Inflammatory macrophage treated with lipopolysaccharide for 1 hour (primary cell): Measurements from ENCODE around the gene SH3BP2.

Experiments used
- DNase-seq, 2 donors: peaks; one replicate each; pipeline ENCODE4 v3.0.0-alpha.2; 2020 to 2022

Gene SH3BP2, protein sequence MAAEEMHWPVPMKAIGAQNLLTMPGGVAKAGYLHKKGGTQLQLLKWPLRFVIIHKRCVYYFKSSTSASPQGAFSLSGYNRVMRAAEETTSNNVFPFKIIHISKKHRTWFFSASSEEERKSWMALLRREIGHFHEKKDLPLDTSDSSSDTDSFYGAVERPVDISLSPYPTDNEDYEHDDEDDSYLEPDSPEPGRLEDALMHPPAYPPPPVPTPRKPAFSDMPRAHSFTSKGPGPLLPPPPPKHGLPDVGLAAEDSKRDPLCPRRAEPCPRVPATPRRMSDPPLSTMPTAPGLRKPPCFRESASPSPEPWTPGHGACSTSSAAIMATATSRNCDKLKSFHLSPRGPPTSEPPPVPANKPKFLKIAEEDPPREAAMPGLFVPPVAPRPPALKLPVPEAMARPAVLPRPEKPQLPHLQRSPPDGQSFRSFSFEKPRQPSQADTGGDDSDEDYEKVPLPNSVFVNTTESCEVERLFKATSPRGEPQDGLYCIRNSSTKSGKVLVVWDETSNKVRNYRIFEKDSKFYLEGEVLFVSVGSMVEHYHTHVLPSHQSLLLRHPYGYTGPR

GRCh38 chr4:2792711-2793585 is at the start of gene SH3BP2:
Gene SH3BP2, plus strand, starts transcription at chr4:2793085. Its CDS starts 27,533 bp downstream, at chr4:2820618.
- DNase-seq: peak; percentile 68 to 72

- no peak for DNase-seq
These were observed 49.1 kb upstream of the SH3BP2 start for GRCh38 chr4:2743518-2744445.

DNA sequence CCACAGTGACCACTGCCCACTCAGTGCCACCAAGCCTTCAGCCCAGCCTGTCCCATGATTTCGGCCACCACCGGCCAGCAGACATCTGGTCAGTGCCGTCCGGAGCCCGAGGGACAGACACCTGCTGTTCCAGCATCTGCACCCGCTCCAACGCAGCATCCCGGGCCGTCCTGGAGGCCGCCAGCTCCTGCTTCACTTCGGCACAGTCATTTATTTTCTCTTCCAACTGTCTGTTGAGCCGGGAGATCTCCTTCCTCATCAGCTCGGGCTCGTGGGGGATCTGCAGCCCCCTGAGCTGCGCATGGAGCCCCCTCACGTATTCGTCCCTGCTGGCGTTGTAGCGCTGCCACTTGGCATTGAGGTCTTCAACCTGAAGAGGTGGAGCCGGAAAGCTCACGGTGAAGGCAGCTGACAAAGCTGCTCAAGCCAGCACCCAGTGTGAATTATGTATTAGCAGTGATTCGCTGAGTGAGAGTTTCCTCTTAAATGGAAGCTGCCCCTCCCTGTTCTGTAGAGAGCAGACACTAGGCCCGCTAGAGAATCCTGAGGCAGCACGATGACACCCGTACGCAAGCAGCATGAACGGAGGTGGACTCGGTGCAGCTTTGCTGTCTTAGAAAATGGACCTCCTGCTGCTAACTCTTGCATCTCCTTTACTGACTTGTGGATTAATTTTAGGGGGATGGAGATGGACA is 48.2 kb upstream of the SH3BP2 start:
- DNase-seq: no peak

- no peak for DNase-seq
These were observed 47.4 kb upstream of the SH3BP2 start for GRCh38 chr4:2745516-2745915.

DNA sequence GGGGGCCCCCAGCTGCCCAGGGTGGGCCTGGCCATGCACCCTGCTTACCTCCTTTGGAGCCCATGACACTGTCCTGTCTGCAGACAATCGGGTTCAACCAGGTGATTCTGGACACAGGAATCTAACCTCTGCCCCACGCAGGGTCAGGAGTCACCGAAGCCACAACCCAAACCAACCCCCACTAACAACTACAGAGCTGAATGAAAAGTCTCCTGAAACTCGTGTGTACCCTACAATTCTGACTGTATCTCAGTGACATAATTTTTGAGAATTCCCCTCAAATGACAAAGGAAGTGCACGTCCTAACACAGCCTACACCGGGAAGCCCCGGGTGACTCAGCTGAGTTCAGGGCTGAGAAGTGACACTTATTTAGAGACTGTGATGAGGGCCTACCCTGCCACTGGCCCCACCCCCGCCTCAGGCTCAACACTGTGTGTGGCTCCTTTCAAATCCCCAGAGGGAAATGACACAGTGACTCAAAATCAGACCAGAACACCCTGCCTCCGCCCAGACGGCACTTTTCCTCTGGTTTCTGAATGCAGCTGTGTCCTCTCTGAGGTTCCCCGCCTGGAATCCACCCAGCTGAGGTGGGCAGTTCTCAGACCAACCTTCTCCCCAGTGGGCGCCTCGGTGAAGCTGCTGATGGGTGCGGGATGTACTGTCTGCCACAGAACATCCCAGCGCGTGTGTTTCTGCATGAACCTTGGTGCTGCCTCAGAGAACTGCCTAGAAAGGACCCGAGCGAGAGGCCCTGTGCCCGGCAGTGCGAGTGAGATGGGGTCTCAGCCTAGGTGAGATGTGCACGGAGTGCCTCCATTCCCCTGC is 46.7 kb upstream of the SH3BP2 start:
- peak; percentile 96 to 100 for DNase-seq

DNA sequence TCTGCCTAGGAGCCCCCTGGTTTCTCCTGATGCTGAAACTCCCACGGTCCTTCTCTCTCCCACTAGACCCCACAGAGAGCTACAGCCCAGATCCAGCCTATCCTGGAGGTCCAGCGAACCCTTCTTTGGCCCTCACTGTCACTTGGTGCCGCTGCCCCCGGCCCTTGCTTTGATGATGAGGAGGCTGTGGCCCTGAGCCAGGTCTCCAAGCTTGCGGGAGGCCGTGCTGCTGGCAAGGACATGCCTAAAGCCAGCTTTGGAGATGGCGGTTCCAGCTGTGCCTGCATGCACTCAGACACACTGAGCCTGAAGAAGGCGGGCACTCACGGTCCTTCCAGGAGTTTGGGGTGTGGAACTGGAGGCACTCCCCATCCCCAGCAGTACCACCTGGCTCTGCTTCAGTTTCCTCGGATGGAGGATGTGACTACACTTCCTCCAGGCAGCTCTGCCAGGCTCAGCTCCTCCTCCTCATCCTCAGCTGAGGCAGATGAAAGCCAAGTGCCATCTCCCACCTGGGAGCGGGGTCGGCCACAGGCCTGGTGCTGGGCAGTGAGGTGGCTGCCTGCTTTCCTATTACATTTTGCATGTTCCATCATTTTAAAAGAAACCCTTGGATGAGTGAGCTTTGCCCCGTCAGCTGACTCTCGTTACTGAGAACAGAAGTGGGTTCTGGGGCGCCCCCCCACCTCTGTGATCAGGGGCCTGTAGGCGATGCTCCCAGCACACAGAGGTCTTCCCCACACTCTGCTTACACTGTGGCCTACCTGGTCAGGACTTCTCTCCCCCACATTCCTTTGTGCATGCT is 45.8 kb upstream of the SH3BP2 start:
- no peak for DNase-seq

DNA sequence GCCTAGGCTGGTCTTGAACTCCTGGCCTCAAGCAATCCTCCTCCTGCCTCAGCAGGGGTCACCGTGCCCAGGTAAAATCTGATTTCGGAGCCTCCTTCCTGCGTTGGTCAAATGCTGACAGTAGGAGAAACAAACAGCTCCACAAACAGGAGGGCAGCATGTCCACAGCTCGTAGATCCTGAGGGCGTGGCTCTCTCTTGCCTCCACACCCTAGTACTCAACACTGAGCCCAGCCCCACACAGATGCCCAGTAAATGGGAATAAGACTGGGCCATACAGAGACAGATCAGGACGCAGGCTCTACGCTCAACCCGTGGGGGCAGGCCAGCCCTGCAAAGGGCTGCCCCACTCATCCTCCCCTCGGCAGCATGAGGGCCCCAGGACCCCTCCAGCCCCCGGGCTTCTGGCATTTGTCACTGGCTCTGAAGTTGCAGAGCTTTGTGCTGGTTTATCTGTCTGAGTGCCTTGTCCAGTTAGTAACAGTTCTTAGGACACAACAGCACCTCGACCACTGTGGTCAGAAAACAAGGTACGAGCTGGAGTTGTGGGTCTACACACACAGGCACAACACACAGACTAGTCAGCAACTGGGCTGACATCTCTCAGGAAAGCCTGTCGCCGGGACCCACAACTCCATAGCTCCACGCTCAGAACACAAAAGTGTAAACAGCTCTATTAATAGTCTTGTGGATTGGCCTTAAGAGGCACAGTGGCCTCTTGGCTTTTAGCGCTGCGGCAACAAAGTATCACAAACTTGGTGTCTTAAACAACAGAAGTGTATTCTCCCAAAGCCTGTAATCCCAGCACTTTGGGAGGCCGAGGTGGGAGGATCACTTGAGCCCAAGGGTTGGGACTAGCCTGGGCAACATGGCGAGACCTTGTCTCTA is 41.9 kb upstream of the SH3BP2 start:
- no peak for DNase-seq

DNA sequence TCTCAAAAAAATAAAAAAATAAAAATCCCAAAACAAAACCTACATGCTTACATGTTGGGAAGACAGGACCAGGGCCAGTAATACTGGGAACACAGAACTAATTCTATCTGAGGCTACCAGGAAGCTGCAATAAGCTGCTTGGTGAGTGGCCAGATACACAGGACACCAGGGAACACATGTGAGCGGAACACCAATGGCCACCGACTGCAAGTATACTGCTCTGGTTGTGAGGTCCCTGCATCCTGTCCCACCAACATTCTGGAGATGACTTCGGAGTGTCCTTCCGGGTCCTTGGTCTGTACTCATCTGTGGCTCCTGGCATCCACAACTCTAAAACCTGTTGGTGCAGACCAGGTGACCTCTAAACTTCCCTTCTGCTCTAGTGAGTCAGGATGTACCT is 39.4 kb upstream of the SH3BP2 start:
- DNase-seq: no peak

- no peak for DNase-seq
These were observed 37.8 kb upstream of the SH3BP2 start for GRCh38 chr4:2754848-2755819.

GRCh38 chr4:2755821-2756690 is 36.8 kb upstream of the SH3BP2 start, which contains the start of gene TNIP2:
Gene TNIP2, minus strand, starts transcription at chr4:2756336. Its CDS starts 47 bp downstream, at chr4:2756289.
- peak; percentile 70 to 80 for DNase-seq

DNA sequence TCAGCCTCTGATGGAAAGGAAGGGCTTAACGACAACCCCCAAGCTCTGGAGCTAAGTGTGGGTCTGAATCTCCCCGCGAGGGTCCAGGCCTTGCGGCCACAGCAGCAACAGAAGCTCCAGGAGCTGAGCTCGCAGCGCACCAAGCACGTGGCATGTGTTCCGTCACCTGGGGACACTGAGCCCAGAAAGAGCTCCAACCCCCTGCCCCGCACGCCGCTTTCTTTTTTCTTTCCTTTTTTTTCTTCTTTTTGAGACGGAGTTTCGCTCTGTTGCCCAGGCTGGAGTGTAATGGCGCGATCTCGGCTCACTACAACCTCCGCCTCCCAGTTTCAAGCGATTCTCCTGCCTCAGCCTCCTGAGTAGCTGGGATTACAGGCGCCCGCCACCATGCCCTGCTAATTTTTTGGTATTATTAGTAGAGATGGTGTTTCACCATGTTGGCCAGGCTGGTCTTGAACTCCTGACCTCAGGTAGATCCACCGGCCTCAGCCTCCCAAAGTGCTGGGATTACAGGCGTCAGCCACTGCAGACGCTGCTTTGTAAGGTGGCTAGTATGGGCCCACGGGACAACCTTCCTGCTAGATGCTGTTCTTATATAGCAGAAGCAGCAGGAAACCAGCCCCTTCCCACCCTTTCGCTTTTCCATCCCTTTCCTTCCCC is 36.1 kb upstream of the SH3BP2 start:
- DNase-seq: no peak

DNA sequence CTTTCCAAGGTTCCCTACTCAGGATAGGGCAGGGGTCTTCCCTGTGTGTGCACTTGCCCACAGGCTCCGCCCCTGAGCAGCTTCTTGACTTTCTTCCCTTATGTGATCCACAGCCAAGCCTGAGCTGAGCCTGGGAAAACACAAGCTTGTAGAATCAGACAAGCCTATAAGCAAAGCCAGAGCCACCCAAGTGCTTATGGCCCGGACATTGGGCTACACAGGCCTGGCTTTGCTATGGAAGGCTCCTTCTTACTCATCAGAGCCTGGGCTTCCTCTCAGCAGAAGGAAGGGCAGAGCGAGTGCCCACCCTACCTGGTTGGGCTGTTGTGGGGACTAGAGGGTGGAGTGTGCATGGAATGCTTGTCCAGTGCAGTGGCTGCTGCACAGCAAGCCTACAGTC is 35.5 kb upstream of the SH3BP2 start:
- no peak for DNase-seq

DNA sequence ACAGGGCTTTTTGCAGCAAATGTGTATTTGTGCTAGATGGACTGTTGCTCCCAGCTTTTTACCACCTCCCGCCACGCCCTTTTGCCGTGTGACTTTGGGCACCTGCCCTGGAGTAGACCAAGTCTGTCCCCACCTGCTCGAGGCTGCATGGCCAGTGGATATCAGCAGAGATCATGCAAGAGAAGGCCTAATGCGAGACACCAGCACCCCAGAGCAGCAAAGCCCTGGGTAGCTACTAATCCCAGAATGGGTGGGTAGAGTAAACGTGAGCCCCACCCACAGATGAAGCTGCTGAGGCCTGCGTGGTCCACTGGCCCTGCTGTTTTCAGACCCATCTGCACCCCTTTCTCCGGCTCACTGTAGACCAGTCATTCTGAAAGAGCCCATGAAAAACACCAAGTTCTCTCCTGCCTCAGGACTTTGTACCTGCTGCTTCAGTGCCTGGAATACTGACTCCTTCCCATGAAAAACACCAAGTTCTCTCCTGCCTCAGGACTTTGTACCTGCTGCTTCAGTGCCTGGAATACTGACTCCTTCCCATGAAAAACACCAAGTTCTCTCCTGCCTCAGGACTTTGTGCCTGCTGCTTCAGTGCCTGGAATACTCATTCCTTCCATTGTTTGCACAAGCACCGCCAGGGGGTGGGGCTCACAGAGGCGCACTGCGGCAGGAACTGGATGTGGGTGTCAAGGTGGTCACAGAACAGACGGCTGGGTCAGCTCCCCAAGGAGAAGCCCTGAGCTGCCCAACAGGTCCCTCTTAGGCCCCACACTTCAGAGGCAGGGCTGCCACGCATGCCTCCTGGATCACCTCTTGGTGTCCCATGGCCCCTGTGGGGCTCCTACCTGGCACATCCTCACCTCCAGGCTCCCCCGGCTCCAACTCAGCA is 31.6 kb upstream of the SH3BP2 start:
- no peak for DNase-seq

DNA sequence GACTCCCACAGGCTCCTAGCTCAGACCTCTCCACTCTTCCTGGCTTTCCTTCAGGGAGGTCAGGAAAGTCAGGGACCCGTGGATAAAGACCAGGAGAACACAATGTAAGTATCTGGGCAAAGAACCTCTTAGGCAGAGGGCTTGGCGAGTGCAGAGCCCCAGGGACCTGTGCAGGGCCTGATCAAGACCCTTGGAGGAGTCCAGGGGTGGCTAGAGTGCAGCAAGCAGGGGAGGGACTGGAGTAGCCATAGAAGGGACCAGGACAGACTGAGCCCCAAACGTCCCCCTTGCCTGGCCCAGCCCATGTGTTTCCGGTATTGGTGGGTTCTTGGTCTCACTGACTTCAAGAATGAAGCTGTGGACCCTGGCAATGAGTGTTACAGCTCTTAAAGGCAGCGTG is 30.8 kb upstream of the SH3BP2 start:
- no peak for DNase-seq
